Heart right ventricle (tissue), 16 donors: Measurements from ENCODE around the gene UHMK1. TPM values are rescaled to one million over a fixed set of nuclear protein-coding genes. Genes with fewer than 3 reads are reported as not detected.

ENCODE experiments used
- ATAC-seq, 8 donors: fragments of 200-7000 bp; cut with Tn5 transposase; one replicate each; pipeline ENCODE4 v1.9.1; 2020; ENCODE audit warnings: mild to moderate bottlenecking in 8 of 8, moderate library complexity in 8 of 8, moderate number of reproducible peaks in 1 of 8
- DNase-seq, 2 donors: peaks; one replicate each; pipeline ENCODE4 v3.0.0-alpha.2; 2020
- H3K27ac ChIP-seq, 10 donors: fragments of 200-600 bp; sonication (generic) in 2 of 10; one replicate each; pipeline versions ENCODE4 v1.5.0 to v1.8.0; 2020 to 2022; ENCODE audit warnings: mild to moderate bottlenecking in 3 of 10
- H3K27me3 ChIP-seq, 7 donors: fragments of 200-600 bp; one replicate each; pipeline ENCODE4 v1.8.0; 2021 to 2022; ENCODE audit warnings: mild to moderate bottlenecking in 2 of 7
- H3K36me3 ChIP-seq, 9 donors: fragments of 200-600 bp; sonication (generic) in 1 of 9; one replicate each; pipeline versions ENCODE4 v1.5.0 to v1.8.0; 2020 to 2022; ENCODE audit warnings: mild to moderate bottlenecking in 2 of 9
- H3K4me1 ChIP-seq, 9 donors: fragments of 200-600 bp; sonication (generic) in 1 of 9; one replicate each; pipeline versions ENCODE4 v1.5.0 to v1.8.0; 2020 to 2022; ENCODE audit warnings: mild to moderate bottlenecking in 4 of 9
- H3K4me3 ChIP-seq, 10 donors: fragments of 200-600 bp; sonication (generic) in 2 of 10; one replicate each; pipeline versions ENCODE4 v1.5.0 to v1.8.0; 2020 to 2022; ENCODE audit warnings: mild to moderate bottlenecking in 7 of 10, moderate library complexity in 2 of 10
- H3K9me3 ChIP-seq, 11 donors: fragments of 200-600 bp in 10 of 11; sonication (generic) in 2 of 11; one replicate each; pipeline versions ENCODE4 v1.5.0 to v1.8.0; 2013 to 2022; ENCODE audit warnings: mild to moderate bottlenecking in 2 of 11, control low read depth in 1 of 11, moderate library complexity in 1 of 11
- CTCF ChIP-seq, 9 donors: fragments of 200-600 bp; sonication (generic) in 2 of 9; IDR thresholded peaks; one replicate each; pipeline versions ENCODE4 v1.5.0 to v1.8.0; 2021 to 2022; ENCODE audit warnings: antibody characterized with exemption in 9 of 9, mild to moderate bottlenecking in 5 of 9, moderate library complexity in 1 of 9
- WGBS, 2 donors: extraction: QIAGEN DNeasy Blood & Tissue Kit; methylation state at CpG; one replicate each; pipeline ENCODE4 v1.1.7; 2013; ENCODE audit warnings: inconsistent platforms in 1 of 2; 5-methylcytosine and 5-hydroxymethylcytosine counted together
- intact Hi-C, 10 donors: fragments of 100-400 bp; cut with DNase I; formaldehyde crosslinking; loops; one replicate each; pipeline versions ENCODE4 v1.11.1 to v1.14.2; 2022
- polyA plus RNA-seq, 2 donors: library from polyadenylated mRNA; stranded (reverse); fragments of 200-250 nt; gene quantifications; one replicate each; pipeline ENCODE4 v1.2.3, GENCODE V29; 2013
- total RNA-seq, 10 donors: library from RNA; stranded (reverse); fragmentation: NEBNext Ultra II Directional in 3 of 10; extraction: Animal tissue kit (Norgen Biotek cat#: 25700) in 3 of 10; gene quantifications; one replicate each; pipeline versions ENCODE4 v1.2.1 to v1.2.4, GENCODE V29; 2021 to 2023
- donor health status: Arrhythmogenic right ventricular cardiomyopathy.
- donor health status: ischemic (EF 13 %, LVEDD 7.1; RV severe dilation, severe dysfunction).
- donor health status: healthy with polysubstance abuse.
- donor health status: DM: no; HTN: yes; CAD: no.
- donor health status: DM: no; HTN: no; CAD: no.
- donor health status: ischemic (EF 25% LVEDD 6.9; RV normal size, moderate dysfunction).
- donor health status: ischemic (EF 25% LVEDD 5.7; RV mildly dilated, moderate dysfunction).
- donor health status: healthy.
- donor health status: DM: yes; HTN: yes; CAD: no.
- donor health status: Ischemic cardiomyopathy.
- donor health status: ischemic (EF 35%, LVEDD 5.7; RV mildly dilated, moderate dysfunction).
- donor health status: nonischemic (EF 11% LVEDD 7.7; RV severe dilation, severe dysfunction).
- donor health status: DM: yes; HTN: yes; CAD: no.
- donor health status: PGD.
- donor health status: ischemic (EF 29% LVEDD 5.4; RV normal size, mild dysfunction).
- donor health status: nonischemic (EF 23%, LVEDD 6.1; RV moderate dilation, normal function).

Gene UHMK1
- total and polyA plus RNA-seq, 12 donors: 6.7 to 30.6 (median 20.0) TPM

DNA sequence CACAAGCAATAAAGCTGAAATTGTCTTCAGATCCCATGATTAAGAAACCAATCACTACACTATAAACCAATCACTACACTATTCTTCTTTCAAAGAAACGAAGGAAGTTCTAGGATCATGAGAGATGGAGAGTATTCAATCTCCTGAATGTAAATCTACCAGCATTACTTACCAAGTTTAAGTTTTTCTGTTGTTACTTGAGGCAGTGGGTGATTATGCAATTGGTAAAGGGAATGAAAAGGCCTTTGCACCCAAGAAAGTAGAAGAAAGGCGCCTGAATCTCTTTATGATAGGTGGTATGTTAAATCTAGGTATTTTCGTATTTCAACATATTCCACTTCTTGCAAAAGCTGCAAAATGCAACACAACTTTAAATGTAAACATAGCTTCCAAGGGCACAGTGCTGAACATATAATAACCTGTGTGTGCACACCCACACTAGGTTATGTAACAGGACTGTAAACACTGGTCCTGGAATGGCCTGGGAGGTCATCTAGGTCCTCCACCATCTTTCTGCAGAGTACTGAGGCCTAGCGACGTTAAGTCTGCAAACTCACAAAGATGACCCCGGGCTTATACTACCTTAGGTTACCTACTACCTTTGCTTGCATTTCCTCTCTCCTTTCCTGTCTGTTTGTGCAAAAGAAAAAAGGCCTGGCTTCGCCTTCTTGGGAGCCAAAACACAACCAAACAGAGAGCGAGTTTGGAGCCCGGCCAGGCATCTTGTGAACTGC, 62.9 kb downstream of the UHMK1 start:
- intact Hi-C loops: loop anchor here in 4 of 10 donors (1.0 to 10.0 kb wide), 3 partner anchors 63 to 66 kb away; partner anchors contain the start of gene UHMK1 (in 4 of the 4)
- TF ChIP-seq CTCF (IDR thresholded peaks at IDR 0.05): no peak

GRCh38 chr1:162561037-162561615, 63.5 kb downstream of the UHMK1 start:
- DNase-seq (peak; percentile 99), ATAC-seq (peak; percentile 96 to 99 (median 98))
- Histone ChIP-seq H3K4me1 (peaks cover 0 to 47% (median 21%) of the 10 kb centered on the region in 9 donors), H3K27ac (peak overlapping the region; percentile 89 to 100 (median 98)), H3K27me3 (no peaks in the 10 kb centered on the region), H3K4me3 (peak overlapping the region; percentile 74 to 98 (median 92)), H3K9me3 (no peaks in the 10 kb centered on the region), H3K36me3 (peaks cover 0 to 4% (median 0%) of the 10 kb centered on the region in 9 donors)
- 1% methylated on average over 53 of the region's 53 CpGs for WGBS, 2 donors
- intact Hi-C loops: loop anchor here in 4 of 10 donors (1.0 to 10.0 kb wide), 3 partner anchors 64 to 66 kb away; partner anchors contain the start of gene UHMK1 (in 4 of the 4)
- peak in 1 of 9 donors; percentile 5 for TF ChIP-seq CTCF (IDR thresholded peaks at IDR 0.05)

More for the DNA sequence above, 62.9 kb downstream of the UHMK1 start:
- Histone ChIP-seq H3K27ac (peak overlapping the region; percentile 89 to 100 (median 98)), H3K4me3 (peak overlapping the region; percentile 33 to 96 (median 90)), H3K27me3 (no peaks in the 10 kb centered on the region), H3K9me3 (no peaks in the 10 kb centered on the region), H3K4me1 (peaks cover 0 to 47% (median 21%) of the 10 kb centered on the region in 9 donors), H3K36me3 (no peaks in the 10 kb centered on the region)
- ATAC-seq (peak in 6 of 8 donors; percentile 1 to 35 (median 22)), DNase-seq (no peak)
- 38 to 41% methylated on average over 9 of the region's 9 CpGs for WGBS, 2 donors

DNA sequence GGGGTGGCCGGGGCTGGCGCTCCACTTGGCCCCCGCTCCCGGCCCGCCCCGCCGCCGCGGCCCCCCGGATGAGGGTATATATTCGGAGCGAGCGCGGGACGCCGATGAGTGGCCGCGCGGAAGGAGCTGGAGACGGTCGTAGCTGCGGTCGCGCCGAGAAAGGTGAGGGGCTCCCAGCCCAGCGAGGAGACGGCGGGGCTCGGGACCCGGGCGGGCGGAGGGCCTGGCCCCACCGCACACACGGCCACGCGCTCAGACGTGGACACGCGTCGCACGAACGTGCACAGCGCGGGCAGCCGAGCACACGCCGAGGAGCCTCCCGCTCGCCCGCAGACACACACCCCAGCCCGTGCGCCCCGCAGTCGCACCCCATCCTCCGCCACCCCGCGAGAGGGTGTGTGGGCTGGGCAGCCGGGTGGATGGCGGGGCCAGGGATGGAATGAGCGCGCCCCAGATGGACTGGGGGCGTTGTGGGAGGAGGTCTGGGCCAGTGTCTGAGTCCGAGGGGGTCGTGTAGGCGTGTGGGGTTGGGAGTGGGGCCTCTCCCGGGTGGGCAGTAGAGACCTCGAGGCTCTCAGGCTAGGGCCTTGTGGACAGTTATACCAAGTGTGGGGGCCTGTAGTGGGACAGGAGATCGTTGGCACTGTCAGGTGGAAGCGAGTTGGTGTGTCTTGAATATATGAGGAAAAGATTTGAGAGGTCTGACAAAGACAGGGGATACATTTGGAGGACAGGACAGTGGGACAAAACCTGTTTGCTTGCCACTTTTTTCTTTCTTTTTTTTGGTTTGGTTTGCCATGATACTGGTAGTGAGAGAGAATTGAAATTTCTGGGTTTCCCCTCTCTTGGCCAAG, 64.2 kb downstream of the UHMK1 start, which contains the start of gene UAP1:
TSS of gene UAP1 (plus strand) at position 107 of the 854 bp plus-strand sequence. CDS start 4,347 bp downstream, outside the sequence.
- Histone ChIP-seq H3K9me3 (no peaks in the 10 kb centered on the region), H3K27me3 (no peaks in the 10 kb centered on the region), H3K27ac (peak within 1 kb of the TSS; percentile 89 to 100 (median 98)), H3K36me3 (peaks cover 0 to 10% (median 0%) of the 10 kb centered on the region in 9 donors), H3K4me3 (peak within 1 kb of the TSS; percentile 74 to 98 (median 92)), H3K4me1 (peaks cover 0 to 47% (median 21%) of the 10 kb centered on the region in 9 donors)
- DNase-seq: peak in 1 of 2 donors; percentile 24
- TF ChIP-seq CTCF (IDR thresholded peaks at IDR 0.05): peak in 1 of 9 donors; percentile 3
- 1% methylated on average over 68 to 69 of the region's 69 CpGs for WGBS, 2 donors
- ATAC-seq: peak in 7 of 8 donors; percentile 7 to 70 (median 13)
- intact Hi-C loops: loop anchor here in 4 of 10 donors (1.0 to 10.0 kb wide), 3 partner anchors 65 to 67 kb away; partner anchors contain the start of gene UHMK1 (in 4 of the 4)
